GM11168 (cell line): Measurements from ENCODE around the gene RAP1A.

Experiments
- in situ Hi-C: fragments of 300-500 bp; cut with MboI; formaldehyde crosslinking; loops from one replicate; pipeline ENCODE4 v1.12.0; 2022; ENCODE audit warnings: low sequenced_read_pairs; ENCODE audit not compliant: unreplicated experiment

The RAP1A gene

DNA sequence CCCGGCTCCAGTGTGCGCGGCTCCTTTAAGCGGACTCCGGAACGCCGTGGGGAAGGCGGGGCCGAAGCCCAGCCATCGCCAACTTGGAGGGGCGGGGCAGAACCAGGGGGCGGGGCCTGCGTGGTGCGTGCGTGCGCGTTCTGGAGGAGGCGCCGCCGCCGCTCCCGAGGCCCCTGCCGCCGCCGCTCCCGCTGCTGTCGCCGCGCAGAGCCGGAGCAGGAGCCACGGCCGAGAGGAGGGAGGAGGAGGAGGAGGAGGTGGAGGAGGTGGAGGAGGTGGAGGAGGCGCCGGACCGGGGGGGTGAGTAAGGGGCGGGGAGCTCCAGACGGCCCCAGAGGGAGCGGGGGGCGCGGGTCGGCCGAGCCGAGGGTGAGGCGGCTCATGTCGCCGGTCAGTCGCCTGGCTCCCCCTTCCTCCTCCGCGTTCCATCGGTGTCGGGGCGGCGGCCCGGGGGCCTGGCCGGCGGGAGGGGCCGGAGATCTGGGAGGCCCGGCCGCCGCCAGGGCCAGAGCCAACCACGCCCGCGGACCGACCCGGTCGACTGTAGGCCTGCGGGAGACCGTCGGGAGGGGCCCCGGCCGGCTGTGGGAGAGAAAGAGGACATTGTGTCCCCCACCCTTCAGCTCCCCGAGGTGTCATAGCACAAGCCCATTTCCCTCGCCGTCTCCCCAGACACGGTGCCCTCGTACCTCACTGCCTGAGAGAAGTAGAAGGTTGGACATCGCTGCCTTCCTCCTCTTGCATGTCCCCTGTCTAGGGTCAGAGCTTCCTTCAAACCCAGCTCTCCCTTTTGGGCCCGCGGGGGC, at the start of gene RAP1A:
RAP1A (plus strand) TSS at position 155 of the 806 bp plus-strand sequence. CDS start 71,572 bp downstream, outside the sequence.
- in situ Hi-C loops: no loop called here

DNA sequence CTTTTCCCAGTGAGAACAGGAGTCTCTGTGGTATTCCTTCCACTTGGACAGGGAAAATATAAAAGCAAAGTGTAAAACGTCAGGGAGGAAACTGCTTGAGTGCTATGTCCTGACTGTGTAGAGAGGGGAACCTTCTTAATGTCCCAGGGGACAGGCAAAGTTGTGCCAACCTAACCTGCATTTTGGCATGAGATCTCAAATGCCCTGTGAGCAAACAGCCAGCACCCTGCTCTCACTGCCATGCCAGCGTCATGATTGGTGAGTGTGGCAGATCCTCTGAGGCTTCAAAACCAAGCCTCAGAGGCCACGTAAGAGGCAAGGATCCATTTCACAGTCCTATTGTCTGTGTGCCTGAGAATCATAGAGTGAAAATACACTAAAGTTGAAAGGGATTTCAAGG, 49.7 kb upstream of the RAP1A start:
- in situ Hi-C loops: no loop called here

DNA sequence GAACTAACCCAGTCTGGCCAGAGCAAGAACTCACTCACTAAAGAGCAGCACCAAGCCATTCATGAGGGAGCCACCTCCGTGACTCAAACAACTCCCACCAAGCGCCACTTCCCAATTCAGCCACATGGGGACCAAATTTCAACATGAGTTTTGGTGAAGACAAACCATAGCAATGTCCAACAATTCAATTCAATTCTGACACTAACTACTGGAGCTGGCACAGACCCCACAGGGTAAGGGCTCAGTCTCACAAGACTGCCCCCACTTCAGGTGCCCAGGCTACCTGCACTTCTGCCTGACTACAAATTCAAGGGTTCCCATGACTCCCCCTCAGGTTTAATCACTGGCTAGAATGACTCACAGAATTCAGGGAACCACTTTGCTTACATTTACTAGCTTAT, 48.8 kb upstream of the RAP1A start:
- in situ Hi-C loops: no loop called here

DNA sequence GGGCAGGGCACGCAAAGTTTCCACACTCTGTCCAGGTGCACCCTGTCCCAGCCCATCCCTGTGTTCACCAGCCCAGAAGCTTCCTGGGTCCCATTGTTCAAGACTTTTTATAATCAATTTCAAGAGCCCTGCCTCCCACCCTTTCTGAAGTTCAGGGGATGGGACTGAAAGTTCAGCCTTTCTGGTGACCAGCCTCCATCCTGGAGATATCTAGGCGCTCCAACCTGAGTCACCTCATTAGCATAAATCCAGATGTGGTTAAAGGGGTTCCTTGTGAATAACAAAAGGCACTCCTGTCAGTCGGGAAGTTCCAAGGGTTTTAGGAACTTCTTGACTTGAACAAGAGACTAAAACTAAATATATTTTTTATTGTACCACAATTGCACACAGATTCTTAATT, 48.4 kb upstream of the RAP1A start:
- in situ Hi-C loops: no loop called here

DNA sequence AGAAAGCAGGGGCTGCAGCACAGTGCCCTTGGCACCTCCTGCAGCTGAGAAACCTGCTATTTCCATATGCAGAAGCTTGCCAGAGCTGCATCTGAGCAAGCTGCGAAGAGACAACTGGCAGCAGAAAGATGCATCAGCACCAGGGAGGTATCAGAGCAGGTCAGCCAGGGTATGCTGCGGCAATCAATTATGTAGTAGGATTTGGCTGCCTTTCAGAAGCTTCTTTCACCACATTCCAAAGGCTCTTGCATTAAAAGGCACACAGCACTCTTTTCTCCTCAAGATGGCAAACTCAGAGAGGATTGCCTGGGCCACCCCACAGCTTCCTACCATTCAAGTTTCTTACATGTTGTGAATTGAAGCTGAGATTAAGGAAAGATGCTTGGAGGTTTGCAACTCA, 47.6 kb upstream of the RAP1A start:
- in situ Hi-C loops: no loop called here

DNA sequence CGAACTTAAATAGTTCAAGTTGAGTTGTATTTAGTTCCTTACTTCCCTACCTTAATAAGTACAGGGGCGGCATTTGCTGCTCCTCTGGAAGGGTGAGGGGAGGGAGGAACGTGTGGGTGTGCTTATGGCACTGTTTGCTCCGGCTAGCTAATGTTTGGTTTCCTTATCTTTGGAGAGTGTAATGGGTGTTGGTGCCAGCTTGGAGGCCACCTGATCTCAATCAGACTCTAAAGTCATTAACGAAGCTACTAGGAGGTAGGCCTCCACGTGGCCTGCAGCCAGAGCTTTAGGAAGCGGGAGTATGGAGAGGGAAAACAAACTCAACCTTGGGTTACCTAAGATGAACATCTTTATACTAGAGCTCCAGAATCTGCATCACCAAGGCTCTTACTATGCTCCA, 43.0 kb upstream of the RAP1A start:
- in situ Hi-C loops: no loop called here

DNA sequence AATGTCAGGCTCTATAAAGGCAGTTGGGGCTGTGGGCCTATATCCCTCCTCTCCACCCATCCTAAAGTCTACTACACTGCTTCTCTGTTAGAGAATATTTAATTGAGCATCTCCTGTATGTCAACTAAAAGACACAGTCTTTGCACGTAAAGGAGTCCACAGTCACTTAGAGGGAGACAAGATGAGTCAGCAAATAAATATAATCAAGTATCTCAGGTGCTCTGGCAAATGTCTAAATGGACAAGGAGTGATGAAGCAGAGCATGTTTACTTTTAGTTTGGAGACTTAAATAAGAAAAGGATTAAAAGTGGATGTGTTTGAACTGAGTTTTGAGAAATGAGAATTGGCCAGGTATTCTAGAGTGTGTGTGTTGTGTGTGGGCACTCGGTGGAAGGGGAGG, 41.8 kb upstream of the RAP1A start:
- in situ Hi-C loops: no loop called here

DNA sequence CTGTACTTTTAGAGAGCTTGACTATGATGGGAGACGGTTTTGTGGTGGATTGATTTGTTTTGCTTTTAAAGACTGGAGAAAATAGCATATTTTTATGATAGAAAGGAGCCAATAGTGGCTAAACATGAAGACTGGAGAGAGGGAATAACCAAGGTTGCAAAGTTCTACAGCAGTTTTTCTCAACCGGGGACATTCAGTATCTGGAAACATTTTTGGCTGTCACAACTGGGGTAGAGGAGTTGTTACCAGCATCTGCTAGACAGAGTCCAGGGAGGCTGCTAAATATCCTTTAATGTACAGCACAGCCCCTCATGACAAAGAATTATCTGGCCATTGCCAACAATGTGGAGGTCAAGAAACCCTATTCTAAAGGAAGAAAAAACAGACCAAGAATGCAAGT, 38.4 kb upstream of the RAP1A start:
- in situ Hi-C loops: no loop called here

DNA sequence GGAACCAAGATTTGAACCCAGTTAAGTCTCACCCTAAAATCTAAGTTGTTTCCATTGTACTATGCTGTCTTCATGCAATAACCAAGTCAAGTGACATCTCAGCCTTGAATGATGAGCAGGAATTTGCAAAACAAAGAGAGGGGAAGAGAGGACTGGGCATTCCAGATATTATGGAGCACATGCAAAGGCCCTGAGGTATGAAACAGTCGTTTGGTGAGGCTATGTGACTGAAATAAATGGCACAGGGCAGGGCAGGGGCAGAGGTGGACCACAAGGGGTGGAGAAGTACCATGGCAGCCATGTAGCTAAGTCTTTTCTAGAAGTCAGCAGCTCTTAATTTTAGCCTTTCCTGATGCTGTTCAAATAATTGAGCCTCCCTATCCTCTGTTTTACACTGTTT, 37.6 kb upstream of the RAP1A start:
- in situ Hi-C loops: no loop called here

DNA sequence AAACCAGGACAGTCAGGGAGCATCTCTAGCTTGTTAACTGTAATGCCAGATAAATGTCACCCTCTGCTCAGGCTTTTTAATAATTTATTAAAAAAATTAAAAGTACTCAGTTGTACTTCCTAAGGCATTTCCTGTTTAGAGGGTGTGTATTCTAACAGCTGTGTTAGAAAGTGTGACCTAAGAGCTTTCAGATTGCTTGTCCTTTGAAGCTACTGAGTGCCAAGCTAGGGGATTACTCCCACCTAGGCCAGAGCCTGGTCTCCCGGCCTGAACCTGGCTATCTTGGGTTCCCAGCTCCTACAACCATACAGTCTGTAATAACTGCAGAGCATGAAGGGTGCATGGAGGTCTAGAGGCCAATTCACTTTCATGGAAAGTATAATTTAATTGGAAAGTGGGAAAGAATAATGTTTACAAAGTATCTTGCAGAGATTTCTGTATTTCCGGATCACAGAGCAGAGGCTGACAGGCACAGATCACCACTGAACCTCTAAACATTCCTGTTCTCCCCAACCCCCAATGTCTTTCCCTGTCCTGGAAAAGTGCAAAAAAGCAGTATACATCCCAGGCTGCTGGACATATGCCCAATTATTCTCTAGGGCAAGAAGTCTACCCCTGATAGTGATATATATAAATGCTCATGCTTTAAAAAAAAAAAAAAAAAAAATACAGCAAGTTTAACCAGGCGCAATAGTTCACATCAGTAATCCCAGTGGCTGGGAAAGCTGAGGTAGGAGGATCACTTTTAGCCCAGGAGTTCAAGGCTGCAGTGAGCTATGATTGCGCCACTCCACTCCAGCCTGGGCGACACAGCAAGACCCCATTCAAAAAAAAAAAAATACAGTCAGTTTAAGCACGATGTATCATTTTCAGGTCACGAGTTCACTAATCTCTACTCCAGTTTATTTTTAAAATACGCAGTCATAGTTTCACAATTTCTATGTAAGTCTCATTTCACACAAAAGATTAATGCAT, 36.7 kb upstream of the RAP1A start:
- in situ Hi-C loops: no loop called here

DNA sequence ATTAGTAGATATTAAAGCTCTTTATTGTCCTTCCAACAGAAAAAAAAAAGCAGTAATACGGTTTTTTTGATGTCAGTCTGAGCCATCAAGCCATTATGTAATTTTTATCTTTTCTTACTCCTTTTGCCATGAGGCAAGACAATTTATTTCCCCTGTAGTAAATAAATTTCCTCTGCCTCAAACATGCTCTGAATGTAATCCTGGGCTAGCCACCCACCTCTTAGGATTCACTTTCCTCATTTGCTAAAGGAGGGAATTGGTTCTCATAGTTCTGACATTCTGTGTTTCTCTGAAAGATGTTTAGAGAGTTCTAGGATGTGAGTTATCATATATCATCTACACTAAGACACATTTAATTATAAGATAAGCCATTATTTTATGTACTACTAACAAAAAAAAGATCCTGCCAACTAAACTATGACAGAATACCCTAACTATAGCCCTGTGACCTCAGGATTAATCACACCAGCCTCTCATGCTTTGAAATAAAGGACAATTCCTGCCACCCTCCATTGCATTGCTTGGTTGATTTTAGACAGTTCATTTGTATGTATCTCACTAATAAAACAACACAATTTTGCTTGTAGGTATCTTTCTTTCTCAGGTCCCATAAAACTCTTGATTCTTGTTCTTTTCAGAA, 34.0 kb upstream of the RAP1A start:
- in situ Hi-C loops: no loop called here

DNA sequence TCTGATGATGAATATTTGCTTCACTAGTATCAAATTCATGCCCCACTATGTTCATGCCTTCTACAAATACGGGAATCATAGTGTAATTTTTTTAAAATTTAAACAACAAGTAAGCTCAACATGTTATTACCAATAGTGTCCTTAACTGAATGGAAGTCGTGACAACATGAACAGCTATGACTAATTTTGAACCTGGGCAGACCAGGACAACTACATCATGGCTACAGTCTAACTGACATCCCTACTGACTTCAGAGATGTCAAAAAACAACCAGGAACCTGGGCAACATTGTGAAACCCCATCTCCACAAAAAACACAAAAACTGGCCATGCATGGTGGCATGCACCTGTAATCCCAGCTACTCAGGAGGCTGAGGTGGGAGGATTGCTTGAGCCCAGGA, 33.5 kb upstream of the RAP1A start:
- in situ Hi-C loops: no loop called here

DNA sequence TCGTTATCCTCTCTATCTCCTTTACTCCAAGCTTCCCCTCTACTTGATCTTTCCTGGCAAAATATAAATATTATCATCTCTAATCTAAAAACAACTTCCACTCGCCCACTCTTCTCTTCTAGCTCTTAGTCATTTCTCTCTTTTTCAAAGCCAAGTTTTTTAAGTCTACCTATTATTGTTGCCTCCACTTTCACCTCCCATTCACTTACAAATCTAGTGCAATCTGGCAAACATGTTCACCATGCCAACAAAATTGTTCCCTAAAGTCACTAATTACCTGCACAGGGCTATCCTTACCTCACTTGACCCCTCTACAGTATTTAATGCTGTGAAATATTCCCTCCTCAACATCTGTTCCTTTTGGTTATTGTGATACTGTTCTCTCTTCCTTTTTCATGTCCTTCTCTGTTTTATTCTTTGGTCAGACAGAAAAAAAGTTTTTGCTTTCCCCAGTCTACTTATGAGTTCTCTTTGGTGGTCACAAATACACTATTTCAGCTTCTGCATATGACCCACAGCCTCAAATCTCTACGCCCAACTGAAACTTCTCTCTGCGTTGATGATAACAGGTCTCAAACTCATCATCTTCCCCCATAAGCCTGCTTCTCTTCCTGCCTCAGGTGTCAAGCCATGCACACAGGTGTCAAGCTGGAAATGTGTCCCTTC, 31.9 kb upstream of the RAP1A start:
- in situ Hi-C loops: no loop called here

DNA sequence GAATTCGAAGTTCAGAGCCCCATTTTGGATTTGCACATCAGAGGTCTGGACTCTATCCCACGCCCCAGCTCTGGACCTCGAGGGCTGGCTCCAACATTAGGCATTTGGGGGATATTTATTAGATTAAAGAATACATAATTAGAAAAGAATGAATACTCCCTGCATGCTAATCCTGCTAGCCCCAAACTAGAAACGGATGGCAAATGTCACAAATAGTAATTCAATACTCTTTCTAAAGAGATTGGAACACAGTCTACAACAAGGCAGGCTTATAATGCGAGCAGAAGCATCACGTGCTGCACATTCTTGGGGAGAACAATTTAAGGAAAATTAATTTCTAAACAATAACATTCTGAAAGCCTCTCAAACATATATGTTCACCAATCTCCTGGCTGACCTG, 27.7 kb upstream of the RAP1A start:
- in situ Hi-C loops: no loop called here

DNA sequence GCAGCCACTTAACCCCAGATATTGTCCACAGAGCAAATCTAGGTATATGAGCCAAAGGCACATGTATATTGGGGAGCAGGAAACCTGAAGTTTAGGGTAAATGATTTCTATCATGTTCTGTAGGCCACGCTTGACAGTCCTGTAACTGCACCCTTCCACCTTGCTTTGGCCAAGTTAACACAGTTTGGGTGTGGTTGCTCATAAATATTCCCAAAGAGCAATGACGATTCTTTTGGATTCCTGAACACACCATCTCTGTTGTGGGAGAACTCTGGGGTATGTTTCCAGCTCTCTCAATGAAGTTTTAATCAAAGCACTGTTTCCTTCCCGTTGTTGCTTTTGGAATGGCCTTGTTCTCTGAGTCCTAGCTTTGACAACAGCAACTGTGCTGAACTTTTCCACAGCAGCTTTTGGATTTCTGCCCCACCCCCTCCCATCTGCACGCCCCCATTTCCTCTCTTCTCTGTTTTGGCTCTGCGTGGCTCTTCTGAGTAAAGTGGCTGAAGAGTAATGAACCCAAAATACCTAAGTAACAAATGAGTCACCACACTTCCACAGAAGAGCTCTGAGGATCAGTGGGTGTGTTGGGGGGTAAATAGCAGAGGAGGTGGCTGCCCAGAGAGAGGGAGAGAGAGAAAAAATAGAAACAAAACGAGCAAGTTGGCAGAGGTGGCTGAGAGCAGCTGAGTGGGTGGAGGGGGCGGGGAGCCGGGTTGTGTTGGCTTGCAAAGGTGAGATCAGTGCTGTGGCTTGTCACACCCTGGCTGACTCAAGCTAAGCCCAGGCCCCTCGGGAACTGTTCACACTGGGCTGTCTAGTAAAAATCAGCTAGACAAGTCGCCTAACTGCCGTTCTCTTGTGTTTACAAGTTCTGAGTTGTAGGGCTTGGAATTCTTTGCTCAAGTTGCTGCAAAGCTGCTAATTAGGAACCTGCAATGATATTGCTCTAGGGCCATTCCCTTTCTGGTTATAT, 26.9 kb upstream of the RAP1A start:
- in situ Hi-C loops: no loop called here

DNA sequence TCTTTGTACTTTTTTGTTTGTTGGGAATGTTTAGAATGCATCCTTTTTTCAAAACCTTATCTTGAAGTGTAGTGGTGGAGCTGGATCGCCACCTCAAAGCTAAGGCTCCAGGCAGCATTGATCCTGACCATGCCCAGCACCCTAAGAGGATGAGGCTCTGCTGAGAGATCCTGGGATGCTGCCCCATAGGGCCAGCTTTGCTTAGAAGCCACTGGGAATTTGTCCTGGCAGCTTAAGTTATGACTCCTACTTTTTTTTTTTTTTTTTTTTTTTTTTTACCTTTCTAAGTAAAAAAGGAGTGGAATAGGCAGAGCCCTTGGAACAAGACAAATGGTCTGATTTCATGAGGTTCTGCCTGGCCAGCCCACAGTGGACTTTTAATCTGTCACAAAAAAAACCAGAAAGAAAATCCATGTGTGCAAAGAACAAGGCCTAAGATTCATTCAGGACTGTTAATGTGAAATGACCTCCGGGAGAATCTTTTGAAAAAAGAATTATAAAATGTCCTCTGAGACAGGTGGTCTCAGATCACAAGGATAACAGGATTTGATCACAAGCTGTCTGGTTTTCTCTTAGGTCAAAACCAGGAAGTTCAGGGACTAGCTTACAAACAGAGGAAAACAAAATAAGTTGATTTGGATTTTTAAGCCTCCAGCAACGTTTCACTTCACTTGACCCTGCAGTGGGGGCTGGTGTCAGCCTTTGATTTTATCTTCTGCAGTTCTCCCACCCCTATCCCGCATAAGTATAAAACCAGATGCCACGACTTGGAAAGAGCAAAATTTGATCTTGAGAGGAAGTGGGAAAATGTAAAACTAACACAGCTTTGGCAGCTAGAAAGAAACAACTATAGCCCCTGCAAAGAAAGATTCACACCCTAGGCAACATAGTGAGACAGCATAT, 25.9 kb upstream of the RAP1A start:
- in situ Hi-C loops: no loop called here

DNA sequence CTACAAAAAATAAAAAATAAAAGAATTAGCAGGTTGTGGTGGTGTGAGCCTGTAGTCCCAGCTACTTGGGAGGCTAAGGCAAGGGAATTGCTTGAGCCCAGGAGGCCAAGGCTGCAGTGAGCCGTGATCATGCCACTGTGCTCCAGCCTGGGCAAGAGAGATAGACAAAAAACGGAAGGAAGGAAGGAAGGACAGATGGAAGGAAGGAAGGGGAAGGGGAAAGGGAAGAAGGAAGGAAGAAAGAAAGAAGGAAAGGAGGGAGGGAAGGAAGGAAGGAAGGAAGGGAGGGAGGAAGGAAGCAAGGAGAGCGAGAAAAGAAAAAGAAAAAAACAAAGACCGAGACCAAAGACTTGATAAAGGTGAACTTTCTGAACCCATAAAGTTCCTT, 25.3 kb upstream of the RAP1A start:
- in situ Hi-C loops: no loop called here

DNA sequence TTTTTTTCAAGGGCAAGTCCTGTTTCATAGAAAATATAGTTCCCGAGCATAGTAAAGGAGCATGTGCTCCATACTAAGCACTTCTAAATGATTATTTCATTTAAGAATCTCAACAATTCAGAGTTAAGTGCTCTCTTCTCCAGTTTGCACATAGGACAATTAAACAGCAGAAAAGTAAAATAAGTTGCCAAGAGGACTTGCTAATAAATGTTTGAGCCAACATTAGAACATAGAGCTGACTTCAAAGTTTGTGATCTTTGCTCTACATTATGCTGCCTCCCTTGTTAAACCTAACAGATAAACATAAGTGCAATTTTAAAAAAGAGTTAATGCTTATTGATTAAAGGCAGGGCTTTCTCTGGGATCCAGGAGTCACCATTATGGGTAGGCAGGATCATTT, 23.8 kb upstream of the RAP1A start:
- in situ Hi-C loops: no loop called here
